PC-3 (cell line): ENCODE results near the gene DHH.

ENCODE experiments used
- EZH2 ChIP-seq: fragments of 300-600 bp; sonication (generic); IDR thresholded peaks from one replicate; pipeline ENCODE4 v1.6.1; 2017; ENCODE audit warnings: antibody characterized with exemption, mild to moderate bottlenecking, low read length; ENCODE audit not compliant: unreplicated experiment
- EZH2phosphoT487 ChIP-seq: fragments of 300-600 bp; sonication (generic); IDR thresholded peaks from 2 replicates; pipeline ENCODE4 v1.6.1; 2018; ENCODE audit warnings: mild to moderate bottlenecking, antibody characterized with exemption, low read length, borderline replicate concordance
- TF ChIP-seq, protein P1 (sequence below): fragments of 300-600 bp; sonication (generic); conservative IDR thresholded peaks from 2 replicates; pipeline ENCODE4 v1.5.1; 2017; ENCODE audit warnings: antibody characterized with exemption, low read depth, mild to moderate bottlenecking, low read length

DNA sequence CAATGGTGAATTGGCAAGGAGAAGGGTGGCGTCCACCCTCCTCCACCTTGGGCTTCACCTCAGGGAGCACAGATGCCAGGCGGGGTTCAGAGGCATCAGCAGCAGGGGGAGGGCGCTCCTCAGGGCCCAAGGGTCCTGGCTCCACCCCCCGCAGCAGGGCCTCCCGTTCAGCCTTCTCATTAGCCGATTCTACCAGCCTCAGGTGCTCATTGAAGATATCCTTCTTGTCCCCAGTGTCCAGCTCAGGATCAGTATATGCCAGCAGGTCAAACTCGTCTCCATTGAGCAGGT is 56.7 kb downstream of the DHH start:
- TF ChIP-seq, protein P1, sequence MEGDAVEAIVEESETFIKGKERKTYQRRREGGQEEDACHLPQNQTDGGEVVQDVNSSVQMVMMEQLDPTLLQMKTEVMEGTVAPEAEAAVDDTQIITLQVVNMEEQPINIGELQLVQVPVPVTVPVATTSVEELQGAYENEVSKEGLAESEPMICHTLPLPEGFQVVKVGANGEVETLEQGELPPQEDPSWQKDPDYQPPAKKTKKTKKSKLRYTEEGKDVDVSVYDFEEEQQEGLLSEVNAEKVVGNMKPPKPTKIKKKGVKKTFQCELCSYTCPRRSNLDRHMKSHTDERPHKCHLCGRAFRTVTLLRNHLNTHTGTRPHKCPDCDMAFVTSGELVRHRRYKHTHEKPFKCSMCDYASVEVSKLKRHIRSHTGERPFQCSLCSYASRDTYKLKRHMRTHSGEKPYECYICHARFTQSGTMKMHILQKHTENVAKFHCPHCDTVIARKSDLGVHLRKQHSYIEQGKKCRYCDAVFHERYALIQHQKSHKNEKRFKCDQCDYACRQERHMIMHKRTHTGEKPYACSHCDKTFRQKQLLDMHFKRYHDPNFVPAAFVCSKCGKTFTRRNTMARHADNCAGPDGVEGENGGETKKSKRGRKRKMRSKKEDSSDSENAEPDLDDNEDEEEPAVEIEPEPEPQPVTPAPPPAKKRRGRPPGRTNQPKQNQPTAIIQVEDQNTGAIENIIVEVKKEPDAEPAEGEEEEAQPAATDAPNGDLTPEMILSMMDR: no peak
- TF ChIP-seq EZH2phosphoT487 (no peak), EZH2 (no peak)
